PC-9 (cell line): ENCODE measurements around the gene OOSP4A.

Experiments used
- CTCF ChIP-seq: fragments of 200-600 bp; sonication (generic); conservative IDR thresholded peaks from 2 replicates; pipeline ENCODE4 v1.6.1; 2017; ENCODE audit warnings: mixed run types, antibody characterized with exemption, mild to moderate bottlenecking, moderate library complexity
- EZH2 ChIP-seq: fragments of 200-600 bp; sonication (generic); IDR thresholded peaks from 2 replicates; pipeline ENCODE4 v1.8.0; 2017; ENCODE audit warnings: antibody characterized with exemption, low read depth

GRCh38 chr11:60003729-60004128, 39.9 kb downstream of the OOSP4A start:
- TF ChIP-seq CTCF (no peak), EZH2 (no peak)
